DOHH2 (cell line): ENCODE results near the gene DGKD.

Source experiments
- EZH2phosphoT487 ChIP-seq: fragments of 200-600 bp; sonication (generic); IDR thresholded peaks from 2 replicates; pipeline ENCODE4 v1.6.1; 2017; ENCODE audit warnings: borderline replicate concordance, mild to moderate bottlenecking, antibody characterized with exemption, low read length, moderate library complexity, mixed read lengths
- TF ChIP-seq, protein P1 (sequence below): fragments of 200-600 bp; sonication (generic); IDR thresholded peaks from one replicate; pipeline ENCODE4 v1.5.1; 2014; ENCODE audit warnings: antibody characterized with exemption, mild to moderate bottlenecking, low read depth, low read length; ENCODE audit not compliant: poor library complexity, severe bottlenecking

- TF ChIP-seq, protein P1, sequence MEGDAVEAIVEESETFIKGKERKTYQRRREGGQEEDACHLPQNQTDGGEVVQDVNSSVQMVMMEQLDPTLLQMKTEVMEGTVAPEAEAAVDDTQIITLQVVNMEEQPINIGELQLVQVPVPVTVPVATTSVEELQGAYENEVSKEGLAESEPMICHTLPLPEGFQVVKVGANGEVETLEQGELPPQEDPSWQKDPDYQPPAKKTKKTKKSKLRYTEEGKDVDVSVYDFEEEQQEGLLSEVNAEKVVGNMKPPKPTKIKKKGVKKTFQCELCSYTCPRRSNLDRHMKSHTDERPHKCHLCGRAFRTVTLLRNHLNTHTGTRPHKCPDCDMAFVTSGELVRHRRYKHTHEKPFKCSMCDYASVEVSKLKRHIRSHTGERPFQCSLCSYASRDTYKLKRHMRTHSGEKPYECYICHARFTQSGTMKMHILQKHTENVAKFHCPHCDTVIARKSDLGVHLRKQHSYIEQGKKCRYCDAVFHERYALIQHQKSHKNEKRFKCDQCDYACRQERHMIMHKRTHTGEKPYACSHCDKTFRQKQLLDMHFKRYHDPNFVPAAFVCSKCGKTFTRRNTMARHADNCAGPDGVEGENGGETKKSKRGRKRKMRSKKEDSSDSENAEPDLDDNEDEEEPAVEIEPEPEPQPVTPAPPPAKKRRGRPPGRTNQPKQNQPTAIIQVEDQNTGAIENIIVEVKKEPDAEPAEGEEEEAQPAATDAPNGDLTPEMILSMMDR, result no peak
- TF ChIP-seq EZH2phosphoT487, result no peak
Observed at GRCh38 chr2:233332125-233332524, 22.2 kb upstream of the DGKD start.
